ENCODE measurements around the gene RFX4. TPM values are rescaled to one million over a fixed set of nuclear protein-coding genes. Genes with fewer than 3 reads are reported as not detected.

RFX4 gene
- total and polyA plus RNA-seq, 2 of the 8 experiments (the other 6 are each of a cell fraction or from before 2014, with no cell fraction given) = 0.06 TPM; not detected in 1

- H3K56ac ChIP-seq (replicated peaks; ENCODE audit: insufficient read length, low read depth, low read length) = peak overlapping the region; percentile 38
- no peaks in the 10 kb centered on the region for H3K27me3 ChIP-seq (replicated peaks in 1 of 4; ENCODE audit: control insufficient read depth in 3 of 4, extremely low read depth in 1 of 4, insufficient read depth in 3 of 4, low read length in 3 of 4)
- peak overlapping the region; percentile 24 for H3K4ac ChIP-seq (replicated peaks; ENCODE audit: insufficient read length, low read depth, low read length)
- DNase-seq (ENCODE audit: low read depth in 1 of 2, low spot score in 2 of 2) (no peak), FAIRE-seq (no peak)
- peak overlapping the region; percentile 92 for H2AFZ ChIP-seq (ENCODE audit: low read length)
- H4K91ac ChIP-seq (replicated peaks; ENCODE audit: insufficient read length, low read length) = peak overlapping the region; percentile 71
- peak overlapping the region; percentile 85 for H3K18ac ChIP-seq (ENCODE audit: extremely low read depth, low read length)
- H4K8ac ChIP-seq (ENCODE audit: extremely low read depth, insufficient read depth, low read length) = no peak overlapping the region; the same call in 1 of the 2 replicates
- peak overlapping the region; percentile 64; the same call in 1 of the 2 replicates for H2BK12ac ChIP-seq (ENCODE audit: low read depth, low read length)
- H2BK120ac ChIP-seq (replicated peaks; ENCODE audit: low read depth, low read length) = peak overlapping the region; percentile 28
- CTCF ChIA-PET (ENCODE audit: partially characterized antibody) = interaction anchor here (0.7 to 1.2 kb wide), 2 partner anchors 11 to 37 kb away, joined by 3 read pairs; no protein-coding TSS in a partner anchor
- H3K4me2 ChIP-seq (ENCODE audit: insufficient read depth in 1 of 2, low read depth in 2 of 2, low read length in 2 of 2) = peak overlapping the region; percentile 49 to 52
- H2BK15ac ChIP-seq (ENCODE audit: low read length) = no peak overlapping the region
- TF ChIP-seq POU5F1 (IDR thresholded peaks at IDR 0.05; ENCODE audit: low read depth, low read length) = no peak
- peak; percentile 27; the same call in 1 of the 2 replicates for TF ChIP-seq YY1 (IDR thresholded peaks at IDR 0.05; ENCODE audit: low read depth, low read length)
- TF ChIP-seq BCL11A (IDR thresholded peaks at IDR 0.05; ENCODE audit: low read depth in 2 of 2, low read length in 2 of 2) = no peak
- no peak for TF ChIP-seq TAF7 (optimal IDR thresholded peaks at IDR 0.05; ENCODE audit: borderline replicate concordance, low read depth, low read length)
- H3K27ac ChIP-seq (ENCODE audit: low read depth, low read length) = peak overlapping the region; percentile 51; the same call in 1 of the 2 replicates
- H3K23ac ChIP-seq (ENCODE audit: insufficient read length) = no peak overlapping the region
- POLR2A ChIA-PET (ENCODE audit: partially characterized antibody) = interaction anchor here (0.6 to 1.4 kb wide), 8 partner anchors 8 to 47 kb away, joined by 3 to 9 read pairs (median 3); partner anchors contain the start of gene RIC8B
- H3K4me1 ChIP-seq (replicated peaks in 1 of 4; ENCODE audit: control insufficient read depth in 3 of 4, insufficient read depth in 4 of 4, low read length in 3 of 4) = peaks cover 0 to 14% (median 9%) of the 10 kb centered on the region in 4 experiments; a peak in 6 of 7 replicates
- peak overlapping the region; percentile 83; the same call in 1 of the 2 replicates for H2BK5ac ChIP-seq (ENCODE audit: low read depth, low read length)
- H4K20me1 ChIP-seq (replicated peaks in 1 of 2; ENCODE audit: control insufficient read depth in 1 of 2, insufficient read depth in 2 of 2, low read length in 2 of 2) = no peaks in the 10 kb centered on the region
- no peaks in the 10 kb centered on the region for H3K79me2 ChIP-seq (ENCODE audit: control insufficient read depth in 1 of 2, insufficient read depth in 2 of 2, low read length in 2 of 2)
- H4K5ac ChIP-seq (ENCODE audit: insufficient read length, low read depth, low read length) = peak overlapping the region; percentile 5
- WGBS, 2 experiments (ENCODE audit: extremely low coverage in 1 of 2, insufficient coverage in 1 of 2, insufficient read length in 1 of 2, insufficient replicate concordance in 2 of 2, low coverage in 1 of 2, low lambda C conversion rate in 2 of 2, missing lambda C conversion rate in 1 of 2) = 73% methylated on average over 7 of the region's 7 CpGs; no CpG with 5 or more reads in 1 of the 2 experiments
- no peaks in the 10 kb centered on the region for H3K23me2 ChIP-seq (ENCODE audit: low read depth, low read length)
- H3K14ac ChIP-seq (ENCODE audit: insufficient read length) = peak overlapping the region; percentile 64
- no peaks in the 10 kb centered on the region for H3K36me3 ChIP-seq (ENCODE audit: control insufficient read depth in 2 of 4, insufficient read depth in 4 of 4, low read length in 3 of 4)
- H3K9me3 ChIP-seq (ENCODE audit: insufficient read depth in 2 of 2, low read depth in 1 of 2, low read length in 1 of 2) = no peaks in the 10 kb centered on the region
- H2AK5ac ChIP-seq (ENCODE audit: low read depth, low read length) = no peak overlapping the region
- no peaks in the 10 kb centered on the region for H3K79me1 ChIP-seq (ENCODE audit: low read depth, low read length)
- H2BK20ac ChIP-seq (ENCODE audit: low read length) = peak overlapping the region; percentile 41
- peak overlapping the region in 2 of 4 experiments; percentile 8 to 43; a peak in 3 of 7 replicates for H3K9ac ChIP-seq (replicated peaks in 1 of 4; ENCODE audit: extremely low read depth in 1 of 4, low read depth in 3 of 4, low read length in 3 of 4)
- peak overlapping the region in 2 of 4 experiments; percentile 5 to 10; a peak in 1 of 8 replicates for H3K4me3 ChIP-seq (ENCODE audit: extremely low read depth in 1 of 4, insufficient read depth in 2 of 4, low read depth in 3 of 4, low read length in 4 of 4)
Measured at GRCh38 chr12:106759526-106760183, 176.9 kb downstream of the RFX4 start.
